Heart left ventricle (tissue), 16 donors: ENCODE data around the gene TRPV6. TPM values are rescaled to one million over a fixed set of nuclear protein-coding genes. Genes with fewer than 3 reads are reported as not detected.

Experiments
- ATAC-seq, 4 donors: fragments of 200-7000 bp; cut with Tn5 transposase; one replicate each; pipeline ENCODE4 v1.9.1; 2020 to 2022; ENCODE audit warnings: moderate library complexity in 4 of 4, mild to moderate bottlenecking in 3 of 4, moderate number of reproducible peaks in 1 of 4
- DNase-seq, 5 donors: peaks; one replicate each; pipeline ENCODE4 v3.0.0-alpha.2; 2020
- H3K27ac ChIP-seq, 12 donors: fragments of 200-600 bp; sonication (generic) in 4 of 12; one replicate each; pipeline versions ENCODE4 v1.5.0 to v1.8.0; 2016 to 2022; ENCODE audit warnings: mild to moderate bottlenecking in 2 of 12
- H3K27me3 ChIP-seq, 9 donors: fragments of 200-600 bp; sonication (generic) in 2 of 9; one replicate each; pipeline versions ENCODE4 v1.5.1 to v1.8.0; 2016 to 2022; ENCODE audit warnings: mild to moderate bottlenecking in 3 of 9
- H3K36me3 ChIP-seq, 9 donors: fragments of 200-600 bp; sonication (generic) in 2 of 9; one replicate each; pipeline versions ENCODE4 v1.5.0 to v1.8.0; 2018 to 2022; ENCODE audit warnings: mild to moderate bottlenecking in 2 of 9
- H3K4me1 ChIP-seq, 12 donors: fragments of 200-600 bp; sonication (generic) in 4 of 12; one replicate each; pipeline versions ENCODE4 v1.5.0 to v1.8.0; 2016 to 2022; ENCODE audit warnings: mild to moderate bottlenecking in 3 of 12
- H3K4me3 ChIP-seq, 12 donors: fragments of 200-600 bp; sonication (generic) in 4 of 12; one replicate each; pipeline versions ENCODE4 v1.5.0 to v1.8.0; 2017 to 2022; ENCODE audit warnings: mild to moderate bottlenecking in 9 of 12, moderate library complexity in 4 of 12
- H3K9me3 ChIP-seq, 12 donors: fragments of 200-600 bp; sonication (generic) in 4 of 12; one replicate each; pipeline versions ENCODE4 v1.5.0 to v1.8.0; 2016 to 2022; ENCODE audit warnings: mild to moderate bottlenecking in 1 of 12
- POLR2A ChIP-seq, 2 donors: fragments of 450-650 bp; IDR thresholded peaks; one replicate each; pipeline ENCODE4 v1.6.1; 2017; ENCODE audit warnings: antibody characterized with exemption in 2 of 2, mild to moderate bottlenecking in 2 of 2, moderate library complexity in 2 of 2
- WGBS, 4 donors: extraction: QIAGEN DNeasy Blood & Tissue Kit in 2 of 4; methylation state at CpG; one replicate each; pipeline versions ENCODE4 v1.1.5 to v1.1.7; 2013 to 2018; 5-methylcytosine and 5-hydroxymethylcytosine counted together
- intact Hi-C, 10 donors: fragments of 100-400 bp; cut with DNase I; formaldehyde crosslinking; loops; one replicate each; pipeline versions ENCODE4 v1.11.1 to v1.14.2; 2022
- polyA plus RNA-seq, 2 donors: library from polyadenylated mRNA; stranded (reverse); fragments of 200-250 nt; gene quantifications; one replicate each; pipeline ENCODE4 v1.2.3, GENCODE V29; 2013
- total RNA-seq, 9 donors: library from RNA; depleted of rRNA in 2 of 9; stranded (reverse); fragments of >200 nt in 2 of 9; fragmentation: NEBNext Ultra II Directional in 3 of 9; extraction: Animal tissue kit (Norgen Biotek cat#: 25700) in 3 of 9; gene quantifications; one replicate each; pipeline versions ENCODE4 v1.1.0 to v1.2.4, GENCODE V29; 2016 to 2023
- TF ChIP-seq, protein P1 (sequence below), 12 donors: fragments of 200-600 bp; sonication (generic) in 4 of 12; IDR thresholded peaks; one replicate each; pipeline versions ENCODE4 v1.5.0 to v1.8.0; 2018 to 2022; ENCODE audit warnings: antibody characterized with exemption in 12 of 12, mild to moderate bottlenecking in 5 of 12
- donor health status: ischemic (EF 13 %, LVEDD 7.1; RV severe dilation, severe dysfunction).
- donor health status: healthy with polysubstance abuse.
- donor health status: DM: no; HTN: yes; CAD: no.
- donor health status: DM: no; HTN: no; CAD: no.
- donor health status: ischemic (EF 25% LVEDD 6.9; RV normal size, moderate dysfunction).
- donor health status: ischemic (EF 25% LVEDD 5.7; RV mildly dilated, moderate dysfunction).
- donor health status: healthy.
- donor health status: DM: yes; HTN: yes; CAD: no.
- donor health status: ischemic (EF 35%, LVEDD 5.7; RV mildly dilated, moderate dysfunction).
- donor health status: nonischemic (EF 11% LVEDD 7.7; RV severe dilation, severe dysfunction).
- donor health status: DM: yes; HTN: yes; CAD: no.
- donor health status: PGD.
- donor health status: ischemic (EF 29% LVEDD 5.4; RV normal size, mild dysfunction).
- donor health status: nonischemic (EF 23%, LVEDD 6.1; RV moderate dilation, normal function).

The TRPV6 gene
- total and polyA plus RNA-seq, 11 donors: 0.68 TPM; not detected in 10

DNA sequence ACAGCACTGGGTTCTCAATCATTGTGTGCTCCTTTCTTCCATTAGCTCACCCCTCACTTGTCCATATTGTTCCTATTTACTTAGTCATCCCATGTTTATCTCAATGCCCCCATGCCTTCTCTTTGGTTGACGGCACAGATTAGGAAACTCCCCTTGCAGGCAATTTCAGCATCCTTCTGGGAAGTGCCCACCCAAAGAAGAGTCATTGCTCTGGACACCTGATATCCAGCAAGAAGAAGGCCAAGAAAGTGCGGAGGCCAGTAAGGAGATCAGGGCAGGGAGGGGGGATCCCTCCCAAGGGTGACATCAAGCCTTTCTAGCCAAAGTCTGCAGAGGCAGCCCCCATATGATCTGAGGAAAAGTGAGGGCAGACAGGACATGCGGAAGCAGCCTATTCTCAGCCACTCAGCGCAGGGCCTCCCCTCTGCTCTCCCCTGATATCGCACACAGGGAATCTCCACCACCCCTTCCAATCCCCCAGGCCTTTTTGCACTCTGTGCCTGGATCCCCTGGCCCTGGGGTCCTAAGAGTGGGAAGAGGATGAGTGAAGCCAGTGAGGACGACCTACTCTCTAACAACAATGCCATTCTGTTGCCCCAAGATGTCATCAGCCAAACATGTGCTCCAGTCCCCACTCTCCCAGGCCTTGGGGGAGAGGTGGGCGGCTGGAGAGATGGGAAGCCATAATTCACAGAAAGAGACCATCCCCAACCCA lies 1.8 kb downstream of the TRPV6 start:
- peak in 1 of 5 donors; percentile 11 for DNase-seq
- 76 to 86% (median 80%) methylated on average over 7 of the region's 7 CpGs for WGBS, 4 donors
- TF ChIP-seq, protein P1, sequence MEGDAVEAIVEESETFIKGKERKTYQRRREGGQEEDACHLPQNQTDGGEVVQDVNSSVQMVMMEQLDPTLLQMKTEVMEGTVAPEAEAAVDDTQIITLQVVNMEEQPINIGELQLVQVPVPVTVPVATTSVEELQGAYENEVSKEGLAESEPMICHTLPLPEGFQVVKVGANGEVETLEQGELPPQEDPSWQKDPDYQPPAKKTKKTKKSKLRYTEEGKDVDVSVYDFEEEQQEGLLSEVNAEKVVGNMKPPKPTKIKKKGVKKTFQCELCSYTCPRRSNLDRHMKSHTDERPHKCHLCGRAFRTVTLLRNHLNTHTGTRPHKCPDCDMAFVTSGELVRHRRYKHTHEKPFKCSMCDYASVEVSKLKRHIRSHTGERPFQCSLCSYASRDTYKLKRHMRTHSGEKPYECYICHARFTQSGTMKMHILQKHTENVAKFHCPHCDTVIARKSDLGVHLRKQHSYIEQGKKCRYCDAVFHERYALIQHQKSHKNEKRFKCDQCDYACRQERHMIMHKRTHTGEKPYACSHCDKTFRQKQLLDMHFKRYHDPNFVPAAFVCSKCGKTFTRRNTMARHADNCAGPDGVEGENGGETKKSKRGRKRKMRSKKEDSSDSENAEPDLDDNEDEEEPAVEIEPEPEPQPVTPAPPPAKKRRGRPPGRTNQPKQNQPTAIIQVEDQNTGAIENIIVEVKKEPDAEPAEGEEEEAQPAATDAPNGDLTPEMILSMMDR (IDR thresholded peaks at IDR 0.05): no peak
- TF ChIP-seq POLR2A (IDR thresholded peaks at IDR 0.05): no peak

DNA sequence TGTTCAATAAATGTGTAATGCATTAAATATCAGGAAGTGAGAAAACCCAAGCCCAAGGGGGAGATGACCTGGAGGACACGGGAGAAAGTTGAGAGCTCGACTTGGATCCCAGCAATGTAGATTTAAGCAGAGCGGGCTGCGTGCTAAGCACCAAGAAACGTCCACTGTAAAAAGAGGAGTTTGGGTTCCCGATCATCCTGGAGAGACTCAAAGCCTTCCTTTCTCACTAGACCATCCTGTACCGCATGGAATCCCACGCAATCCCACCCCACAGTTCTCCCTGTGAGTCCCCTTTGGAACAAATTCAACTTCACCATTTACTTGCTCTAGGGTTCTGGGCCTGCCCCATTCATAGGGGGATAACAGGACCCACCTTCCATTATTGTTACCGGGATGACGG lies 2.4 kb downstream of the TRPV6 start:
- Histone ChIP-seq H3K27me3 (peaks cover 0 to 48% (median 4%) of the 10 kb centered on the region in 9 donors), H3K36me3 (no peaks in the 10 kb centered on the region), H3K4me1 (no peaks in the 10 kb centered on the region), H3K4me3 (no peak overlapping the region), H3K27ac (no peak overlapping the region), H3K9me3 (no peaks in the 10 kb centered on the region)
- ATAC-seq (no peak), DNase-seq (peak in 1 of 5 donors; percentile 4)
- WGBS, 4 donors: 82 to 87% (median 86%) methylated on average over 10 of the region's 10 CpGs
- intact Hi-C loops: no loop called here
- TF ChIP-seq POLR2A (IDR thresholded peaks at IDR 0.05): no peak
- TF ChIP-seq, protein P1 (IDR thresholded peaks at IDR 0.05): no peak

More for the DNA sequence above, 1.8 kb downstream of the TRPV6 start:
- ATAC-seq: no peak
- H3K4me1 ChIP-seq: no peaks in the 10 kb centered on the region
- H3K36me3 ChIP-seq: no peaks in the 10 kb centered on the region
- H3K27me3 ChIP-seq: peaks cover 0 to 43% (median 4%) of the 10 kb centered on the region in 9 donors
- no peaks in the 10 kb centered on the region for H3K9me3 ChIP-seq
- no peak overlapping the region for H3K27ac ChIP-seq
- intact Hi-C loops: no loop called here
- no peak overlapping the region for H3K4me3 ChIP-seq

DNA sequence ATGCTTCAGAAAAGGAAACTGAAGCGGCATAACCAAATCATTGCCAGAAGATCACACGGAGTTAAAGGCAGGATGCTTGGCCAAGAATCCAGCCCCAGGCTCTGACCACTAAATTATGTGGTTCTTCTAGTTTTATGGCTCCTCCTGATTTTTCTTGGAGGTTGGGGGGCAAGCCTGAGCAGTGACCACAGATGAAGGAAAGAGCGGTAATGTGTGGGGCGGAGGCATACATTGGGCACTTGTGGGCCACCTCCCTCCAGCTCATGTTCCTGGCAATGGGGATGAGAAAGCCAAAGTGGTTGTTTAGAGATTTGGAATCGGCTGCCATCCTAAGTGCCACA lies 3.2 kb downstream of the TRPV6 start:
- H3K27me3 ChIP-seq: peaks cover 0 to 49% (median 4%) of the 10 kb centered on the region in 9 donors
- no peak overlapping the region for H3K4me3 ChIP-seq
- intact Hi-C loops: no loop called here
- H3K9me3 ChIP-seq: no peaks in the 10 kb centered on the region
- ATAC-seq (no peak), DNase-seq (peak in 1 of 5 donors; percentile 3)
- H3K36me3 ChIP-seq: no peaks in the 10 kb centered on the region
- no peaks in the 10 kb centered on the region for H3K4me1 ChIP-seq
- H3K27ac ChIP-seq: no peak overlapping the region
- WGBS, 4 donors: 83 to 93% (median 86%) methylated on average over 5 of the region's 5 CpGs
- TF ChIP-seq, protein P1 (IDR thresholded peaks at IDR 0.05): no peak
- no peak for TF ChIP-seq POLR2A (IDR thresholded peaks at IDR 0.05)

DNA sequence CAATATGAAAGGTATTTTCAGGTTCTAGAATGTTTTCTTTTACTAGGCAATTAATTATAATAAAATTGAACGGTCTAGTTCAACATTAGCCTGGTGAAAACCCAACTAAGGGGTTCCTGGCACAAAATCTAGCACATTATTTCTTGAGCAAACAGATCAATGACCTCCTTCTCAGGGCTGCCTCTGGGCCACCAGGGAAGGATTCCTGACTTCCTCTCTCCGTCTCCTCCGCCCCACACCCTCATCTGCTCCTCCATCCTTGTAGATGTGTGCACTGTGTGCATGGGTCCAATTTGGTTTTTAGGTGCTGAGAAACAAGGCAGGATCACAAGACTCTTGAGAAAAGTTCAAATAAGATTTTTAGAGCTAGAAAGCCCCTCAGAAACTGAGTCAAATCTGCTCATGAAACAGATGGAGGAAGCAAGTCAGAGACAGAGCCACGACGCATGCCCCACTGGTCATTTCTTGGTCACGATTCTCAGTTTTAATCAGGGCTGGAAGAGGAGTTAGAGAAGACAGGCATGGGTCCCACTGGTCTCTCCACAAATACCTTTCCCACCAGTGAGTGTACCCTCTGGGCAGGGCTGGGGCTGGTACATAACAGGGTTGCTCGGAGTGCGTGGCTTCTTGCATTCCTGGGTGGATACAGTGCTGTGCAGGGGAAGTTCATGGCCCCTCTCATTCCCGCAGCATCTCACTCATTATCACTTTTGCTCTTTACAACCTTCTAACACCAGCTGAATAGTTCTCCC lies 3.8 kb downstream of the TRPV6 start:
- Histone ChIP-seq H3K4me1 (no peaks in the 10 kb centered on the region), H3K36me3 (no peaks in the 10 kb centered on the region), H3K27ac (no peak overlapping the region), H3K9me3 (no peaks in the 10 kb centered on the region), H3K27me3 (peaks cover 0 to 50% (median 4%) of the 10 kb centered on the region in 9 donors), H3K4me3 (no peak overlapping the region)
- intact Hi-C loops: loop anchor here in 1 of 10 donors (2.0 kb wide), 1 partner anchor 121 kb away; no protein-coding TSS in a partner anchor
- TF ChIP-seq POLR2A (IDR thresholded peaks at IDR 0.05): no peak
- TF ChIP-seq, protein P1 (IDR thresholded peaks at IDR 0.05): no peak
- ATAC-seq (no peak), DNase-seq (no peak)
- 77 to 86% (median 83%) methylated on average over 9 of the region's 9 CpGs for WGBS, 4 donors
